ENCODE data around the gene KRT86.

The KRT86 gene

GRCh38 chr12:52356031-52356761 lies 81.8 kb downstream of the KRT86 start:
- no peak for DNase-seq (ENCODE audit: low read depth, low spot score)
- H3K4me1 ChIP-seq (ENCODE audit: insufficient read depth, insufficient read length): peaks cover 7% of the 10 kb centered on the region
- peaks cover 4% of the 10 kb centered on the region for H3K27me3 ChIP-seq (ENCODE audit: insufficient read depth, insufficient read length)
- H3K9ac ChIP-seq (ENCODE audit: insufficient read length, low read depth): no peak overlapping the region
- TF ChIP-seq ZNF274 (IDR thresholded peaks at IDR 0.05; ENCODE audit: low read depth, low read length) (no peak), SUZ12 (IDR thresholded peaks at IDR 0.05; ENCODE audit: extremely low read depth, insufficient read depth, insufficient read length) (no peak), YY1 (IDR thresholded peaks at IDR 0.05; ENCODE audit: insufficient read depth, insufficient read length) (no peak)
- H3K4me3 ChIP-seq (ENCODE audit: insufficient read length, low read depth): no peak overlapping the region
- H3K9me3 ChIP-seq (ENCODE audit: insufficient read depth, low read length): no peaks in the 10 kb centered on the region
- H3K36me3 ChIP-seq (ENCODE audit: insufficient read depth, insufficient read length, low read length): no peaks in the 10 kb centered on the region

- Histone ChIP-seq H3K9me3 (ENCODE audit: insufficient read depth, low read length) (no peaks in the 10 kb centered on the region), H3K4me3 (ENCODE audit: insufficient read length, low read depth) (no peak overlapping the region), H3K9ac (ENCODE audit: insufficient read length, low read depth) (no peak overlapping the region), H3K4me1 (ENCODE audit: insufficient read depth, insufficient read length) (peaks cover 7% of the 10 kb centered on the region), H3K36me3 (ENCODE audit: insufficient read depth, insufficient read length, low read length) (no peaks in the 10 kb centered on the region), H3K27me3 (ENCODE audit: insufficient read depth, insufficient read length) (peaks cover 4% of the 10 kb centered on the region)
- TF ChIP-seq SUZ12 (IDR thresholded peaks at IDR 0.05; ENCODE audit: extremely low read depth, insufficient read depth, insufficient read length) (no peak), ZNF274 (IDR thresholded peaks at IDR 0.05; ENCODE audit: low read depth, low read length) (no peak), YY1 (IDR thresholded peaks at IDR 0.05; ENCODE audit: insufficient read depth, insufficient read length) (no peak)
- no peak for DNase-seq (ENCODE audit: low read depth, low spot score)
Measured at GRCh38 chr12:52356762-52357580, 82.5 kb downstream of the KRT86 start.

Measured in NT2/D1 (cell line).